GM12875 (cell line): Measurements from ENCODE around the gene CRYBG2.

Experiments
- H3K4me3 ChIP-seq: one replicate; pipeline ENCODE4 v1.5.1; 2011; ENCODE audit warnings: low read depth, low read length, control low read depth
- TF ChIP-seq, protein P1 (sequence below): IDR thresholded peaks from 2 replicates; pipeline ENCODE4 v1.5.1; 2011; ENCODE audit warnings: low read depth, mild to moderate bottlenecking, control low read depth, inconsistent platforms, low read length, moderate library complexity, borderline replicate concordance; ENCODE audit not compliant: insufficient read depth

CRYBG2 gene

DNA sequence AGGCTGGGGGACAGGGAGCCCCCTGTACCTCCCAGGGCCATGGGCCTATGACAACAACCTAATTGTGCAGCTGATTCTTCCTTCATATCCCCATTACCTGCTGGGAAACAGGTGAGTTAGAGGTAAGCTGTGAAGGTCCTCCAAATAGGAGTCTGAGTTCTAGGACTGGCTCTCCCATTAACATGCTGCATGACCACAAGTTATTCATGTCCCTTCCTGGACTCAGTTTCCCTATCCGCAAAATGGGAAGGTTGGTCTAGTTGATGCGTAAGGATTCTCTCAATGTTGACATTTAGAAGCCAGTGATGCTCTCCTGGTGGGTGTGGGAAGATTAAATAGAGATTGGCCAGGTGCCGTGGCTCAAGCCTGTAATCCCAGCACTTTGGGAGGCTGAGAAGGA is 14.6 kb upstream of the CRYBG2 start:
- TF ChIP-seq, protein P1, sequence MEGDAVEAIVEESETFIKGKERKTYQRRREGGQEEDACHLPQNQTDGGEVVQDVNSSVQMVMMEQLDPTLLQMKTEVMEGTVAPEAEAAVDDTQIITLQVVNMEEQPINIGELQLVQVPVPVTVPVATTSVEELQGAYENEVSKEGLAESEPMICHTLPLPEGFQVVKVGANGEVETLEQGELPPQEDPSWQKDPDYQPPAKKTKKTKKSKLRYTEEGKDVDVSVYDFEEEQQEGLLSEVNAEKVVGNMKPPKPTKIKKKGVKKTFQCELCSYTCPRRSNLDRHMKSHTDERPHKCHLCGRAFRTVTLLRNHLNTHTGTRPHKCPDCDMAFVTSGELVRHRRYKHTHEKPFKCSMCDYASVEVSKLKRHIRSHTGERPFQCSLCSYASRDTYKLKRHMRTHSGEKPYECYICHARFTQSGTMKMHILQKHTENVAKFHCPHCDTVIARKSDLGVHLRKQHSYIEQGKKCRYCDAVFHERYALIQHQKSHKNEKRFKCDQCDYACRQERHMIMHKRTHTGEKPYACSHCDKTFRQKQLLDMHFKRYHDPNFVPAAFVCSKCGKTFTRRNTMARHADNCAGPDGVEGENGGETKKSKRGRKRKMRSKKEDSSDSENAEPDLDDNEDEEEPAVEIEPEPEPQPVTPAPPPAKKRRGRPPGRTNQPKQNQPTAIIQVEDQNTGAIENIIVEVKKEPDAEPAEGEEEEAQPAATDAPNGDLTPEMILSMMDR = no peak
- no peak overlapping the region for H3K4me3 ChIP-seq

DNA sequence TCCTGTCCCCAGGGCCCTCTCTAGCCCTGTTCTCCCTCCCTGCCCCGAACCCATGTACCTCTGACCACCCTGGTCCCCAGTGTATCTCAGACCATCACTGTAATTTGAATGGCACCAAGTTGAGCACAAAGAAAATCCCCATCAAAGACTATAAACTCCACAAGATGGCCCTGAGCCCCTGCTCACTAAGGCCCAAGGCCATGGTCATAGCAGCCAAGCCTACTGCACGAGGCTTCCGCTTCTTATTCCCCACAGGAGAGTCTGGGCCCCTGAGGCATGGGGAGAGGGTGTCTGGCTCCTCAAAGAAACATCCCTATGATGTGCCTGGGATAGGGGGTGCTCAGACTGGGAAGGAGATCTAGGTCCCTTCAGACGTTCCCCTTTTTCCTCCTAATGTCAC is 14.1 kb upstream of the CRYBG2 start:
- TF ChIP-seq, protein P1 = no peak
- no peak overlapping the region for H3K4me3 ChIP-seq

DNA sequence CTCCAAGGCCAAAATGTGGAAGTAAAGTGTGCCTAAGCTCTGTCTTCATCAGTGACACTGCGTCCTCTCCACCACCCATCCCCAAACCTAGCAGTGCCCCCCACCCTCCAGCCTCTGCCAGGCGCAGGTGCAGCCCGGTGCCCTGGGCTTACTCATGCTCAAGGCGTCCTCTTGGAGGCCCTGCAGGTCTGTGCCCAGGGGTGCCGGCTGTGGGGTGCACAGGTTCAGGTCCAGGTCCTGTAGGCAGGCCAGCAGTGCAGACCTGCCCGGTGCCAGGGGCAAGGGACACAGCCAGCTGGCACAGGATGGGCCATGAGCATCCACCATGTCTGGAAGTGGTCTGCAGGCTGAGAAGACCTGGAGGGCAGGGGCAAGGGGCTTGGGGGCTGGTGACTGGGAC is 13.5 kb upstream of the CRYBG2 start:
- TF ChIP-seq, protein P1 = no peak
- H3K4me3 ChIP-seq = no peak overlapping the region

DNA sequence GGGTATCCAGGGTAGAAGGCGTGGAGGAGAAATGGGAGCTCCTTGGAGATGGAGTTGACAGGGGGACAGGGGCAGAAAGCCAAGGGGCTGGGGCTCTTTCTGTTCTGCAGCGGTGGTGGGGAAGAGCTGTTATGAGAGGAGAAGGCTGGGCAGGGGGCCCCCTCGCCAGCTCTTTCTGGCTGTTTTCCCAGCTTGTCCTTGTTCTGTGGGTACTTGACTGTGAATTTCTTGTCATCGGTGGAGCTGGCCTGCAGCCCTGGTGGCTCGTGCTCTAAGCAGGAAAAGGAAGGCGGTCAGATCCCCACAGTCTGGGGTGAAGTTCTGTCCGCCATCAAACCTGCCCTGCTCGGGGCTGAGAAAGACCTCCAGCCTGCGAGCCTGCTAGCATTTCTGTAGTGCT is 11.0 kb upstream of the CRYBG2 start:
- TF ChIP-seq, protein P1 = no peak
- H3K4me3 ChIP-seq = no peak overlapping the region

DNA sequence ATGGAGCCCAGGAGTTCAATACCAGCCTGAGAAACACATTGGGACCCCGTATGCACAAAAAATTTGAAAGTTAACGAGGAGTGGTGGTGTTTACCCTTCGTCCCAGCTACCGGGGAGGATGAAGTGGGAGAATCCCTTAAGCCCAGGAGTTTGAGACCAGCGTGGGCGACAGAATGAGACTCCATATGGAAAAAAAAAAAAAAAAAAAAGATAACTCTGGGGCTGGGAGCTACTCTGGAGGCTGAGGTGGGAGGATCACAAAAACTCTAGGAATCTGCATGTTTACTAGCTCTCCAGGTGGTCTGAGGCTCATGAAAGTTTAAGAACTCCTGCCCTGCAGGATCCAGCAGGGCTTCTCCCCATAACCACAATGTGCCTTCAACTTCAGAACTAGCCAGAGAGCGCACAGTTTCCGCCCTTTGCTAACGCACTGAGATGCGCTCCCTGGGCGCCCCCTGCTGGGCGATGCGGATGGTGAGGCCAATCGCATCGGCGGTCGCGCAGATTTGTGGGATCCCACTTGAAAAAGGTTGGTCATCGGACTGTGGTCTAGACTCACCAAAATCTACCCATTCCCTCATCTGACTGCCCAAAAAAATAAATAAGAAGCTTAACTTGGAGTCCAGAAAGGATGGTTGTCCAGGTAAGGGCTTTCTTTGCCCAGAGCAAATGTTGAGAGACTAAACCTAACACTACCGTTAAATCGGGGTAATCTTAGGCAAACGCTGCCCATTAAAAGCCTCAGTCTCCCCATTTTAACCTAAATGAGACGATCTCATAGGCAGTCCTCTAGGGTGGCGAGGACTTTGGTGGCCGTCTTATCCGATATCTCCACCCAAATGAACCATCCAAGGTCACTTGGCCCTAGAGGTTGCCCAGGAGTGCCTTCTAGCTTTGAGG is 9.9 kb upstream of the CRYBG2 start:
- TF ChIP-seq, protein P1 = peak; percentile 97
- H3K4me3 ChIP-seq = no peak overlapping the region

DNA sequence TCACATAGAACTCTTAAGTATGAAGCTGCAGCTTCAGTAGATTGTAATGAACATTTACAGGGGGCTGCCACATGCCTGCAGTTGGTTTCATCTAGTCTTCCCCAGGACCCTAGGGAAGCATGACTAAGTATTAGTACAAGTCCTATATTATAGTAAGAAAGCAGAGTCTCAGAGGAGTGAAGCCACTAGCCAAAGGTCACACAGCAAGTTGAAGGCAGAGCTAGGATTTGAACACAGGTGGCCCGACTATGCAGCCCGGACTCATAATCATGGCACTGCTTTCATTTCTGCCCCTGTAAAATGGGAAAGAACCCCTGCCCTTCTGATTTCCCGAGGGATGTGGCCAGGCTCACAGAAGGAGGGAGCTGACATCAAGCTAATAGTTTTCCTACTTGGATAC is 8.4 kb upstream of the CRYBG2 start:
- TF ChIP-seq, protein P1 = no peak
- H3K4me3 ChIP-seq = no peak overlapping the region

DNA sequence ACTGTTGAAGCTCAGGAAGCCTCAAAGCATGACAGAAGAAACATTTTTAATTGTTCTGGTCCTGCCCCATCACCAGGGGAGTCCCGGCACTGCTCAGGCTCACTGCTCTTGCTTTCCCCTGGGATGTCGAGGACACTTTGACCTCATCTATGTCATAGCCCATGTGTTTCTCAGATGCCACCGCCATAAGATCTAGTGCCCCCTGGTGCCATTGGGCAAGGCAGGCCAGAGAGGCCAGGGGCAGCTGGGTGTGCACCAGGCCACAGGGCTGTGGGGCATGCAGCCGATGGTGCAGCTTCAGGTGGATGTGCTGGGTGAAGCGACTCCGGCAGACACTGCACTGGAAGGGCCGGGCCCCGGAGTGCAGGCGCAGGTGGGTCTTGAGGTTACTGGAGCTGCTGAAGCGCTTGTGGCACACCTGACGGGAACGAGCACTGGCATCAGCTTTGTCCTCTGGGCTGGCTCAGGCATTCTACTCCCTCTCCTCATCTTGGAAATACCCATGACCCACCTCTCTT is 7.7 kb upstream of the CRYBG2 start:
- H3K4me3 ChIP-seq = no peak overlapping the region
- TF ChIP-seq, protein P1 = no peak
